ENCODE data around the gene RBBP8NL.
"Not testable (repeated sequence)": the region's sequence is repeated elsewhere in the genome, so short reads cannot be mapped to it uniquely, and the experiment has no call there.

The RBBP8NL gene

DNA sequence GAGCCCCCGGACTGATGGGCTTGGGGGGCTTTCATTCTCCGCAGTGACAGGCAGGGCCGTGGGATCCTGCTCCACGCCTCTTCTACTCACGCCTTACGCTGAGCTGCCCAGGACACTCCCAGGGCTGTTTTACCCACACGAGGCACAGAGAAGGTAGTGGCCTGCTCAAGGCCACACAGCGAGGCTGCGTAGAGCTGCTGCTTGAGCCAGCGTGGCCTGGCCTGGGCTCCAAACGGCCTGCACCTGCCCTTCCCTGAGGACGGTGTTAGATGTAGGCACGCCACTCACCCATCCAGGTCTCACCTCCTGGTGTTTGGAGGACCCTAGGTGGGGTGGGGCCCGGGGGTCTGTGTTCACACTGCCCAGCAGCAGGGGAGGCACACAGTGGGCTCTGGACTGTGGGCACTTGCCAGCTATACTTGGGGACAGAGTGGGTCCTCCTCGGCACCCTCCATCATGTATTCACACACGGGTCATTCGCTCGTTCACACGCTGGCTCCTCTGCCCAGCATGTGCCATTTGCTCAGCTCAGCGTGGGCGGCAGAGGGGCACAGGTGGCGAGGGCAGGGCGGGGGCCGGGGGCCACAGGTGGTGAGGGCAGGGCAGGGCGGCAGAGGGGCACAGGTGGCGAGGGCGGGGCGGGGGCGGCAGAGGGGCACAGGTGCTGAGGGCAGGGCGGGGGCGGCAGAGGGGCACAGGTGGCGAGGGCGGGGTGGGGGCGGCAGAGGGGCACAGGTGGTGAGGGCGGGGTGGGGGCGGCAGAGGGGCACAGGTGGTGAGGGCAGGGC is 18.4 kb upstream of the RBBP8NL start:
- DNase-seq (ENCODE audit: extremely low read depth in 1 of 2, low read depth in 1 of 2) = no peak

DNA sequence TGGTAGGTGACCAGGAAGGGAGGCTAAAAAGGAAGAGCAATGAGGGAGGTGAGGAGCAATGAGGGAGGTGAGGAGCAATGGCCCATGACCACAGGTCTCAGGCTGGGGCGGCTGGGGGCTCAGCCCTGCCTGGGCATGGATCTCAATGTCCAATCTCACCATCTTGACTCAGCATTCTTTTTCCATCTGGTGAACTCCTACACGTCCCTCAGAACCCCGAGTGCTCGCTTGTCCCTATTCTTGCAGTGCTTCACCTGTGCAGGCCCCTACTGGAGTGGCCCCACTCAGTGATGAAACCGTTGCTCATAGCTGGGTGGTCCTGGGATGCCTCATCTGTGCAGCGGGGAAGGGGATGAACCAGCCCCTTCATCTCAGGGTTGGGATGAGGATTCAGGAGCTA is 16.9 kb upstream of the RBBP8NL start:
- no peak for DNase-seq (ENCODE audit: extremely low read depth in 1 of 2, low read depth in 1 of 2)

DNA sequence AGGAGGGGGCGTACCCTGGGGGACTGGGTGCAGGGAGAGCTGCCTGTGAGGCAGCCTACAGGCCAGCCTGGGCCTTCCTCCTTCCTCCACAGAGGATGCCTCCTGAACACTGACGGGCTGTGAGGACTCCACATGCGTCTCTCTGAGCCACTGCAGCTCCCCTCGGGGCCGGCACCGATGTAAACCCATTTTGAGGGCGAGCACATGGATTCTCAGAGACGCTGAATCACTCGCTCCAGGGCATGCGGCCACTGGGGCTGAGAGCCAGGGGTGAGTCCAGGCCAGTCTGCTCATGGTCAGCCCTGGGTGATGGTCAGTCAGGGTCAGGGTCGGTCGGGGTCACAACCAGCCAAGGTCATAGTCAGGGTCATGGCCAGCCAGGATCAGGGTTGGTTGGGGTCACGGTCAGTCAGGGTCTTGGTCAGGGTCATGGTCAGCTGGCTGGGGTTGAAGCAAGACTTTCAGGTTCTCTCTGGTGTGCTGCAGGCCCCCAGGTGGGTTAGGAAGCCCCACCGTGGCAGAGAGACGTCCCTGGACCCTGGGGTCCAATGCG is 14.7 kb upstream of the RBBP8NL start:
- no peak for DNase-seq (ENCODE audit: extremely low read depth in 1 of 2, low read depth in 1 of 2)

DNA sequence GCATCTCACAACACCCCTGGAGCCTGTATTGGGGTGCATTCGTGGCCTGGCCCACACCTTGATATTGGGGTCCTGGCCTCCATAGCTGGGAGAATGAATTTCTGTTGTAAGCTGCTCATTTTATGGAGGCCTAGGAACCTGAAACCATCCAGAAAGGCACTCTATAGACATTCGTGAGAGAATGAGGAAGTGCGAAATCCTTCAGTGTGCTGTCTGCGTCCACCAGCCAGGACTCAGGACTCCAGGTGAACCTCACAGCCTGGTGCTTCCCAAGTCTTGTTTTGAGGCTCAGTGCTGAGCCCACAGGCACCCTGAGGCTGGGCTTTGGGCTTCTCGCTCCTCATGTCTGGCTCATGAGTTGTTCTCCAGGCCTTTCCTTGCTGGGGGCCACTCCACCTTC is 11.9 kb upstream of the RBBP8NL start:
- DNase-seq (ENCODE audit: extremely low read depth in 1 of 2, low read depth in 1 of 2) = no peak

DNA sequence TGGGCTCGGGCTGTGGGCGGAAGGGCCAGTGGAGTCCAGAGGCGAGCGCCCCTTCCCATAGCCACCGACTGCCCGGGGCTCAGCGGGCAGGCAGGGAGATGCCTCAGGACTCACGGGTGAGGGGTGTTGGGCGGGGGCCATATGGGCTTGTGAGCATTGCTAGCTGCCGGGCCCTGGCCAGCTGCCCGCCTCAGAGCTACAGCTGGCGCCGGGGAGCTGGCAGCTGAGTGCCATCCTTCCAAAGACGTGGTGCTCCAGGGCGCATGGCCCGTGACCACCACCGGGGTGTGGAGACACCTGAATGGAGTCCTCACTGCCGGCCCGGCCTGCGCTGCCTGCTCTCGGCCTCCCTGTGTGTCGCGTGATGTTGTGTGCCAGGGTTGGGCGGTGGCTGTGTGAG is 10.6 kb upstream of the RBBP8NL start:
- DNase-seq (ENCODE audit: extremely low read depth in 1 of 2, low read depth in 1 of 2) = no peak

DNA sequence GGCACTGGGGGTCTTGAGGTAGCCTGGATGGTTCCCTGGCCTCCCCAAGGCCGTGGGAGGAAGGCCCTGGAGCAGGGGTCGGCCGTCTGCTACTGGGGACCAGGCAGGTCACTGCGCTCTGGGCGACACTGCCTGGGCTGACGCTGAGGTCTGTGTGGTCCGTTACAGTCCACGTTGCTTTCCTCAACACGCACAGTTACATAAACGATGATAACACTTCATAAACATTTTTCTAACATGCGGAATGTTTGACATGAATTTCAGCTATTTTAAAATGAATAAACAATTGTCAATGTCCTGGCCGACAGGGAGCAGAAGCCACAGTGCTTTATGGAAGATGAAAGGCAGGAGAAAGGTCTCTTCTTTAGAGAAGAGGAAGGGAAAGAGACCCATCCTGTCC is 10.2 kb upstream of the RBBP8NL start:
- no peak for DNase-seq (ENCODE audit: extremely low read depth in 1 of 2, low read depth in 1 of 2)

DNA sequence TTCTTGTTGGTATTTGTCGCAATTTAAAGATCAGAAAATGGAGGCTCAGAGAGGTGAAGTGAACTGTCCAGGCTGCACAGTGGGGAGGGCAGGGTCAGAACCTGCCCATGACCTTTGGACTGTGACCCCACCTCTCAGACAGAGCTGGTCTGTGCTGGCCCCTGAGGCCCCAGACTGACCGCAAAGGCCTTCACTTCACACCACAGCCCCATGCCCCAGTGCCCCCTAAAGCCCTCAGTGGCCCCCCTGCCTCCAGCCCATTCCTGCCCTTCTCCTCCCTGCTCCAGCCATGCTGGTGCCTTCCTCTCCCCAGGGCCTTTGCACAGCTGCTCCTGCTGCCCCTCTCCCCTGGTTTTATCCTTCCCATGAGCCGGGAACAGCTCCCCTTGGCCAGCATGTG is 9.4 kb upstream of the RBBP8NL start:
- no peak for DNase-seq (ENCODE audit: extremely low read depth in 1 of 2, low read depth in 1 of 2)

DNA sequence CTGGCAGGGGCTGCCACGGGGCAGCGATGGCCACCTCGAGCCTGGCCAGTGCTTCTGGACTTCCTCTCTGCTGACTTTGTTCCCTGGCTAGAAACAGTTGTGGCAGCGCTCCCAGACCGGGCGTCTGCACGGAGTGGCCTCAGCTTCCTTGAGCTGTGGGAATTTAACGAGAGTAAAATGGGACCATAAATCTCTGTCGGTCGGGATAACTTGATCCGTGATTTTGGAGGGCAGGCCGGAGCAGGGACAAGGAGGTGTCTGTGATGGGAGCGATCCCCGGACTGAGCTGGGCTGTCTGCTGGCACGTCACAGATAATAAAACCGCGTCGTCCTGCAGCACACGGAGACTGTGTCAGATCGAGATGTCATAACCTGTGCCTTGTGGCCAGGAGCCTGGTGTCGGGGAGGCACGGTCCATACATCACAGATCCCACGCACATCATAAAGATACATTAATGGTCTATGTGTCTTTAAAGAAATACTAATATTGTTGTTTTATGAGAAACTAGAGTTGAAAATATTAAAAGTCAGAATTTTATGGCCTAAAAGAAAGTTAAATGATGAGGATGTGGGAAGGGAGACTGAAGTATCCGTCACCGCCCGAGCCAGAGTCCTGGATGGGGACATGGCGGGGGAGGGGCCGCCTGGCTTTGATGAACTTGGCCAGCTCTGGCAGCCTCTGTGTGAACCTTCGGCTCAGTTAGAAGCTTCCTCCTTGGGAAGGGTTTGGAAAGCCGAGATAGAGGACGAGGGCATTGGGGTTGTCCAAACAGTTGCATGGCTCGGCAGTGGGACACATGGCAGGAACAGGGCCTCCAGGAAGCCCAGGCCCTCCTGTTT is 6.5 kb upstream of the RBBP8NL start:
- DNase-seq (ENCODE audit: extremely low read depth in 1 of 2, low read depth in 1 of 2) = no peak

DNA sequence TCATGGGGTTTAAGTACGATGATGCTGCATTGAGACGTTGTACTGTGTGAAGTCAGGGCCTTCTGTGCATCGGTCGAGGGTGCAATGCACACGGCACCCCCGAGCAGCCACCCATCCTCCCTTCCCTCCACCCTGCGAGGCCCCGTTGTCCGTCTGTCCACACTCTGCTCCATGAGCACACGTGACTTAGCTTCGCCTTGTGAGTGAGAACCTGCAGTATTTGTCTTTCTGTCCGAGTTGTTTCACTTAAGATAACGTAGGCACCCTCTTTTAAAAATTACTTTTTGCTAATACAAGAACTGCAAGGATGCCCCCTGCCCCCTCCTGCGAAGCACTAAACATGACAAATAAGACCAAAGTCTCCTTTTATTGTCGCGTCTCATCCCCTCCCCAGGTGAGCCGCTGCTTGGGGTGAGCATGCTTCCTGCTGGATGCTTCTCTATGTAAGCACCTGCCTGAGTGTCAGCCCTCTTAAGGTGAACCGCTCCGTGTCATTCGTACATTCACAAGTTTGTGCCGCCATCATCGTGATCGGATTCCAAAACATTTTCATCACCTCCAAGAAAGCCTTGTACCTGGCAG is 3.6 kb upstream of the RBBP8NL start:
- DNase-seq (ENCODE audit: extremely low read depth in 1 of 2, low read depth in 1 of 2) = no peak

DNA sequence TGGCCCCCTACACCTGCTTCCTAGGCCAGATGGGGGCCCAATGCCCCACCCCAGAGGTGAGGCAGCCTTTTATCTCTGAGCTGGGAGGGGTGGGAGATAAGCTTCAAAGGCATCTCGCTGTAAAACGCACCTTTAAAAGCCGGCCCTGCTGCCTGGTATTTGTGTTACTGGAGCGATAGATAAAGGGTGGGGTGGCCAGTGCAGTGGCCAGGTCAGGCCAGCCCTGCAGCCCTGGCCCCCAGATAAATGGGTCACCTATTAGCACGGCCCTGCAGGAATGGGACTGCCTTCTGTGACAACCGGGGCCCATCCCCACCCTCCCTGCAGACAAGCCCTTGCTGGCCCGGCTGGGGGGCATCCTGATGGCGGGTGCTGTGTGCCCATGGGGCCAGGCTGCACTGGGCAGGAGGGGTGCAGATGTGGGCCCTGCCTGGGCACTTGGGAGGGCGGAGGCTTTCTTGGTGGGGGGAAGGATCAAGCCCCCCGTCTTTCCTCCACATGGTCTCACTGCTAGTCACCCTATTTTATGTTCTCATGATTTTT is 3.0 kb upstream of the RBBP8NL start:
- DNase-seq (ENCODE audit: extremely low read depth in 1 of 2, low read depth in 1 of 2) = no peak

DNA sequence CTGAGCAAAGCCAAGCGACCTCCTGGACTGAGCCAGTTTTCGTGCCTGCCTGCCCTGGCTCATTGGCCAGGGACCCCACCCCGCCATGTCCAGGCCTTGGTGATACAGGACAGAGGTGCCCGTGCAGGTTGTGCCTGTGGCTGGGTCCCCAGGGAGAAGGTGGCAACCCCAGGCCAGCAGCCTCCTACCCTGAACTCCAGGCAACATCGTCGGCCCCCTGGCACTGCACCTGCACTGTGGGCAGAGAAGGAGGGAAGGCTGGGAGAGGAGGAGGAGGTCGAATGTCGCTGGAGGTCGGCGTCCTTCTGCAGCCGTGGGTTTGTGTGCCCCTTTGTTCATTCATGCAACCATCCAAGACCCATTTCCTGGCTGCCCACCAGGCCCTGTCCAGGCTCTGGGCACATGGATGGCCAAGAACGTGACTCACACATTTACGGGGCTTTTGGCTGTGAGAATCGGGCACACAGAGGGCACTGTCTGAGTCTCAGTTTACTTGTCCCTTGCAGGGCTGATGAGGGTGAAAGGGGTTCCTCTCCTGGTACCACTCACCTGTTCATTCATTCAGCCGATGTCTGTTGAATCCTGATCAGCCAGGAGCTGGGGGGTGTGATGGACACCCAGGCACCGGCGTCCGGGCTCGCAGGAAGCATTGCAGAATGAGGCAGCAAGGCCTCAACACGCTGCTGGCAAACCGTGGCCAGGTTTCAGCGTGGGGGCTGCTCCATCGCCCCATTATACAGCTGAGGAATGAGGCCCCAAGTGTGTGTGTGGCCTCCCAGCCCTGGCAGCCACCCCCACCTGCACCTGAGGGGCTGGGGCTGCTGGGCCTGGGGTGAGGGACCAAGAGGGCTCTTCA is 2.3 kb upstream of the RBBP8NL start:
- no peak for DNase-seq (ENCODE audit: extremely low read depth in 1 of 2, low read depth in 1 of 2)

DNA sequence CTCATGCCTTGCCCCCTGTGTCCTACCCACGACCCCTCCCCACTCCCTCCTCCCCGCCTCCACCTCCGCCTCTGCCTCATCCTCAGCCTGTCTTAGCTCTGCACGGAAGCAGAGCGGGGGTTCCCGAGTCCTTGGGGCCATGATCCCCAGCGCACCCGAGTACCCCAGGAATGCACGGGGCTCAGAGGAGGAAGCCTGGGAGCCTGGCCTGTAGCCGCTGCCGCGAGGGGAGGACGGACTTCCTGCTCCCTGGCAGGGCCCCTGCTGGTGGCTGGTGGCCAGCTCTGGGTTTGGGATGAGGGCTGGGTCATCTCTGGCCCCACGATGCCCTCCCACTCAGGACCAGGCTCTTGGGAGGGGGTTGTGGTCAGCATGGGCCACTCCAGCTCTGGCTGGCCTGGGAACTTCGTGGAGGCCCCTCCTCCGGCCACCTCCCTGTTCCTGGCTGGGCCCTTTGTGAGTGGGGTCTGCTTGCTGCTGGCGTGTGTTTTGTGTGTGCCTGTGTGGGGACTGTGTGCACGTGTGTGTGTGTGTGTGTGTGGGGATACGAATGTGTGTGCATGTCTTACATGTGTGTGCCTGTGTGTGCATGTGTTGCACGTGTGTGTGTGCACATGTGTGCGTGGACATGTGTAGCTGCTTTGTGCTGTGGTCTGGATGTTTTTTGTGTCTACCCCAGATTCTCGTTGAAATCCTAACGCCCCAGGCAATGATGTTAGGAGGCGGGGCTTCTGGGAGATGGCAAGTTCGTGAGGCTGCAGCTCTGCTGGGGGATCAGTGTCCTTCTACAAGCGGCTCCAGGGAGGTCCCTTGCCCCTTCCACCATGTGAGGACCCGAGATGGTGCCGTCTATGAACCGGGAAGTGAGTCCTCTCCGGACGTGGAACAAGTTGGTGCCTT is 1.3 kb upstream of the RBBP8NL start:
- no peak for DNase-seq (ENCODE audit: extremely low read depth in 1 of 2, low read depth in 1 of 2)

DNA sequence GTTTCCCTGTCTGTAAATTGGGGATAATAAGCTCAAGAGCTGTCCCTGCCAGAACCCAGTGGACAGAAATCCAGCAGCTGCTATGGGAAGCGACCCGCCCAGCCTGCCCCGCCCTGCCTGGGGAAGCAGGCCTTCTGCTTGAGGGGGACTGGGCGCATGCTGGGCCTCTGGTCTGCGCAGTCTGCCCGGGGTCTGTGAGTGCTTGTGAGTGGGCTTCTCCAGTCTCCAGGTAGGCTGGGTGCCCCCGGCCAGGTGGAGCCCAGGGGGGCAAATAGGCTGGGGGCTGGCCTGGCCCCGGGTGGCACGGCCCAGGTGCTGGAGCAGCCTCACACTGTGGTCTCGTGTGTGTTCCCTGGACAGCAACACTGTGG is 648 bp upstream of the RBBP8NL start:
- no peak for DNase-seq (ENCODE audit: extremely low read depth in 1 of 2, low read depth in 1 of 2)

DNA sequence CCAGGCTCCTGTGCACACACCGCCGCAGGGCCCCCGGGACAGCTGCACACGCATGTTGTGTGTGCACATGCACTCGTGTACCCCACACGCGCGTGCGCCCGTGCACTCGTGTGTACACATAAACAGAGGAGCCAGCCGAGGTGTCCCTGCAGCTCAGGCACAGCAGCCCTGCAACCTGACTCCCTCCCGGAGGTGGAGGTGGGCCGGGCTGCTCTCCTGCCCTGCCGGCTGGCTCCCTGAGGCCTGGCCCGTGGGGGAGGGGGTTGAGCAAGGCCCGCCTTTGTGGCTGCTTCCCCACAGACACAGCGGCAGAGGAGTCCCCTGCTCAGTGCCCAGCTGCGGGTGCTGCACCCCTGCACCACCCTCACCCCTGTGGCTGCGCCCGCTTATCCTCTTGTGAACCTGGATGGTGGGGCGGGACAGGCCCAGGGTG is 624 bp downstream of the RBBP8NL start:
- no peak for DNase-seq (ENCODE audit: extremely low read depth in 1 of 2, low read depth in 1 of 2)

DNA sequence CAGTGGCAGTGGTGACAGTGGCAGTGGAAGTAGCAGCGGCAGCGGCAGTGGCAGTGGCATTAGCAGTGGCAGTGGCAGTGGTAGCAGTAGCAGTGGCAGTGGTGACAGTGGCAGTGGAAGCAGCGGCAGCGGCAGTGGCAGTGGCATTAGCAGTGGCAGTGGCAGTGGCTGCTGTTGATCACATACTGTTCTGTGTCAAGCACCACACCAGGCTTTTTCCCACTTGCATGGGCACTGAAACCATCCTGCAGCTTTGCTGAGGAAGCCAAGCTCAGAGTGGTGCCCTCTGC is 1.3 kb downstream of the RBBP8NL start:
- not testable (repeated sequence) for DNase-seq (ENCODE audit: extremely low read depth in 1 of 2, low read depth in 1 of 2)

DNA sequence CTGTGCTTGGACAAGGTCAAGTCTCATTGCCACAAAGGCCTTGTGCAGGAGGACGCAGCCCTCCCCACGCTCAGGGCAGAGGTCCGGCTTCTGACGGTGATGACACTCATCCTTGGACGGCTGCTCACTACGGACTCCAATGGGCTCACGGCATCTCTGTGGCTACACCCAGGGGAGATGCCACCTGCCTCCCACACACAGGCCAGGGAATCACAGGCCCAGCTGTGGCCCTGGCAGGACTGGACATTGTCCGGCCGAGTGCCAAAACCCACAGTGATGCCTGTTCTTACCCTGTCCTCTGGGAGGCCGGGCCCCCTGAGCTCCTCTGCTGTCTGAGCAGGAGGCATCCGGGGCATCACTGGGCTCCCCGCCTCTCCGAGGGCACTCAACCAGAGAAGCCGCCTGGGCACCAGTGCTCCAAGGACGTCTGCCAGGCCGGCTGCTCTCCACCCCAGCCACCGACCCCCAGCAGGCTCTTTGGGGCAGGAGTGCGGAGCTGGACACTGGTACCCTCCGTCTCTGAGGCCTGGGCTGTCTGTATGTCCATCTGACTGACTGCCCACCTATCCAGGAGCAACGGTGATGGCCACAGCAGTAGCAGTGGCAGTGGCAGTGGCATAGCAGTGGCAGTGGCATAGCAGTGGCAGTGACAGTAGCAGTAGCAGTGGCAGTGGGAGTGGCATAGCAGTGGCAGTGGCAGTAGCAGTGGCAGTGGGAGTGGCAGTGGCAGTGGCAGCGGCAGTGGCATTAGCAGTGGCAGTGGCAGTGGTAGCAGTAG is 1.9 kb downstream of the RBBP8NL start:
- DNase-seq (ENCODE audit: extremely low read depth in 1 of 2, low read depth in 1 of 2) = no peak

DNA sequence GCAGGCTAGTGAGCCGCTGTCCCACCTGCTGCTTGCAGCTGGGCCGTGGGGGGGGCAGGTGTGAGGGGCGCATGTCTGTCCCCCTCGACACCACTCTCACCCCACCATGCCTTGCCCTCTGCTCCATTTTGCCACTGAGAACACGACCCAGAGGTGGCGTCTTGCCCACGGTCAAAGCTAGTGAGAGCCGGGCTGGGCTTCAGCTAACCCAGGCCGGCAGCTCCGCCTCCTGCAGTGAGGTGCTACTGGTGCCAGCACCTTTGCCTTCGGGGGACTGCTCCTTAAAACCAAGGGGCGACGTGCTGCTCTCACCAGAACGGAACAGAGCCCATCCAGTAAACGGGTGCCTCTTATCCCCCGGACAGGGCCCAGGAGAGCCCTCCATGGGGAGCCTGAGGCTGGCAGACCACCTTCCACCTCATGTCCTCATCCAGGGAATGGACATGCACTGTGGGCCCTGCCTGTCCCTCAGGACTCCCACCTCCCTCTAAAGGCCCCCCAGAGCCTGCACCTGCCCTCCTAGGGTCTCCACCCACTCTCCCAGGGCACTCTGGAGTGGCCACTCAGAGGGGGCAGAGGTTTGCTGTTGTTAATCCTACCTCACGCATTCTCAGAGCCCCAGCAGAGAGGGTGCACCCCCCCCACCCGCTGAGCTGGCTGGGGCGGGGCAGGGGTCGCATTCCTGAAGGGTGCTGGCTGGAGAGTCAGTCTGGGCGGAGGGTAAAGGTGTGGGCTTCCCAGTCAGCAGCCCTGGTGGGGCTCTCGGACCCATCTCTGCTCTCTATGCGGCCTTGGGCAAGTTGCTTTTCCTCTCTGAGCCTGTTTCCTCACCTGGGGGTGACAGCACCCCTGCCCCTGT is 2.9 kb downstream of the RBBP8NL start:
- no peak for DNase-seq (ENCODE audit: extremely low read depth in 1 of 2, low read depth in 1 of 2)

DNA sequence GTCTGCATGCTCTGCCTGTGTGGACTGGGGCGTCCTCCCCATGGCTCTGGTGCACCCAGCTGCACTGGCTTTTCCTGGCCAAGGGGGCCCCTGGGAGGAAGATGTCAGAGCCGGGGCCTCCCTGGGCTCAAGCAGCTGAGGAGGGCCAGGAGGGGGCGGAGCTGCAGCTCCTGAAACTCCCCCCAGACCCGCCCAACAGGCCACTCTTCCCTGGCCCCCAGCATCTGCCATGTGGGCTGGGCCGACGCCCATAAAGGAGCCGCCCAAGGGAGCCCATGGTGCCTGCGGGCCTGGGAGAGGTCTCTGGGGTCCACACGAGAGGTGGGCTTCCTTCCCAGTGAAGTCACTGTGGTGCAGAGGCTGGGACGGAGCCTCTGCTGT is 4.0 kb downstream of the RBBP8NL start:
- DNase-seq (ENCODE audit: extremely low read depth in 1 of 2, low read depth in 1 of 2) = no peak
